A172 (cell line): ENCODE measurements around the gene UBXN7. TPM values are rescaled to one million over a fixed set of nuclear protein-coding genes. Genes with fewer than 3 reads are reported as not detected.
"Not testable (repeated sequence)": the region's sequence is repeated elsewhere in the genome, so short reads cannot be mapped to it uniquely, and the experiment has no call there.

Experiments used
- DNase-seq: peaks from one replicate; pipeline ENCODE4 v3.0.0-alpha.2; 2015; ENCODE audit warnings: low spot score
- total RNA-seq: library from RNA; depleted of rRNA; stranded (reverse); fragments of >200 nt; shearing (Covaris generic); gene quantifications from 2 replicates; pipeline ENCODE4 v1.2.3, GENCODE V29; 2014

The UBXN7 gene
- total RNA-seq, 1 experiment from 2014 or later = 21.6 TPM

GRCh38 chr3:196419386-196419785 is 12.8 kb downstream of the UBXN7 start:
- no peak for DNase-seq

- no peak for DNase-seq
Measured at GRCh38 chr3:196418601-196419000, 13.6 kb downstream of the UBXN7 start.

GRCh38 chr3:196414469-196414868 is 17.8 kb downstream of the UBXN7 start:
- no peak for DNase-seq

GRCh38 chr3:196412704-196413103 is 19.5 kb downstream of the UBXN7 start:
- no peak for DNase-seq

GRCh38 chr3:196409409-196409808 is 22.8 kb downstream of the UBXN7 start:
- DNase-seq = no peak

- DNase-seq = no peak
Measured at GRCh38 chr3:196408565-196409300, 23.5 kb downstream of the UBXN7 start.

- peak; percentile 72 for DNase-seq
Measured at GRCh38 chr3:196406811-196407470, 25.3 kb downstream of the UBXN7 start.

- DNase-seq = no peak
Measured at GRCh38 chr3:196400331-196400730, 31.9 kb downstream of the UBXN7 start.

GRCh38 chr3:196399485-196399945 is 32.7 kb downstream of the UBXN7 start:
- DNase-seq = peak; percentile 97

- peak; percentile 20 for DNase-seq
Measured at GRCh38 chr3:196398782-196399181, 33.4 kb downstream of the UBXN7 start.

GRCh38 chr3:196397941-196398340 is 34.3 kb downstream of the UBXN7 start:
- no peak for DNase-seq

- DNase-seq = no peak
Measured at GRCh38 chr3:196390116-196390515, 42.1 kb downstream of the UBXN7 start.

- DNase-seq = no peak
Measured at GRCh38 chr3:196388956-196389355, 43.3 kb downstream of the UBXN7 start.

GRCh38 chr3:196387941-196388340 is 44.3 kb downstream of the UBXN7 start:
- not testable (repeated sequence) for DNase-seq

GRCh38 chr3:196386797-196387196 is 45.4 kb downstream of the UBXN7 start:
- DNase-seq = not testable (repeated sequence)

GRCh38 chr3:196386034-196386433 is 46.2 kb downstream of the UBXN7 start:
- DNase-seq = not testable (repeated sequence)

GRCh38 chr3:196385446-196385845 is 46.8 kb downstream of the UBXN7 start:
- DNase-seq = not testable (repeated sequence)

GRCh38 chr3:196378146-196378841 is 53.9 kb downstream of the UBXN7 start:
- no peak for DNase-seq

- no peak for DNase-seq
Measured at GRCh38 chr3:196377321-196377720, 54.9 kb downstream of the UBXN7 start.

- DNase-seq = no peak
Measured at GRCh38 chr3:196365736-196366135, 66.5 kb downstream of the UBXN7 start.

- no peak for DNase-seq
Measured at GRCh38 chr3:196360586-196360985, 71.6 kb downstream of the UBXN7 start.

GRCh38 chr3:196358540-196358939 is 73.7 kb downstream of the UBXN7 start:
- DNase-seq = not testable (repeated sequence)

- DNase-seq = no peak
Measured at GRCh38 chr3:196357905-196358304, 74.3 kb downstream of the UBXN7 start.
